KMS-11 (cell line): ENCODE results near the gene IRF6.

Source experiments
- H2AFZ ChIP-seq: fragments of 200-600 bp; sonication (generic); 2 replicates; pipeline ENCODE4 v1.6.1; 2016; ENCODE audit warnings: antibody characterized with exemption, mixed run types, low read depth
- H3K27ac ChIP-seq: fragments of 200-600 bp; sonication (generic); 2 replicates; pipeline ENCODE4 v1.6.1; 2016; ENCODE audit warnings: mild to moderate bottlenecking, mixed run types
- H3K27me3 ChIP-seq: fragments of 200-600 bp; sonication (generic); 2 replicates; pipeline ENCODE4 v1.6.1; 2017; ENCODE audit warnings: mild to moderate bottlenecking, low read depth, mixed run types, moderate library complexity; ENCODE audit not compliant: insufficient read depth
- H3K36me3 ChIP-seq: fragments of 200-600 bp; sonication (generic); 2 replicates; pipeline ENCODE4 v1.6.1; 2017; ENCODE audit warnings: mild to moderate bottlenecking, mixed run types; ENCODE audit not compliant: insufficient read depth
- H3K4me1 ChIP-seq: fragments of 200-600 bp; sonication (generic); 2 replicates; pipeline ENCODE4 v1.6.1; 2016; ENCODE audit warnings: mild to moderate bottlenecking, low read depth, mixed run types; ENCODE audit not compliant: poor library complexity, severe bottlenecking
- H3K4me2 ChIP-seq: fragments of 200-600 bp; sonication (generic); 2 replicates; pipeline ENCODE4 v1.7.0; 2016; ENCODE audit warnings: mild to moderate bottlenecking, mixed run types
- H3K4me3 ChIP-seq: fragments of 200-600 bp; sonication (generic); IDR thresholded peaks from 2 replicates; pipeline ENCODE4 v1.6.1; 2017; ENCODE audit warnings: low read depth, low read length, mixed read lengths; ENCODE audit not compliant: insufficient read depth
- H3K79me2 ChIP-seq: fragments of 200-600 bp; sonication (generic); 2 replicates; pipeline ENCODE4 v1.6.1; 2016; ENCODE audit warnings: low read depth, mixed run types; ENCODE audit not compliant: insufficient read depth
- H3K9ac ChIP-seq: fragments of 200-600 bp; sonication (generic); 2 replicates; pipeline ENCODE4 v1.6.1; 2016; ENCODE audit warnings: mild to moderate bottlenecking, mixed run types
- H4K20me1 ChIP-seq: fragments of 200-600 bp; sonication (generic); 2 replicates; pipeline ENCODE4 v1.6.1; 2016; ENCODE audit warnings: mild to moderate bottlenecking, mixed run types; ENCODE audit not compliant: insufficient read depth
- TF ChIP-seq, protein P1 (sequence below): fragments of 200-600 bp; sonication (generic); conservative IDR thresholded peaks from 2 replicates; pipeline ENCODE4 v1.6.1; 2017; ENCODE audit warnings: low read depth, mild to moderate bottlenecking, antibody characterized with exemption, low read length, moderate library complexity, mixed read lengths

The IRF6 gene

DNA sequence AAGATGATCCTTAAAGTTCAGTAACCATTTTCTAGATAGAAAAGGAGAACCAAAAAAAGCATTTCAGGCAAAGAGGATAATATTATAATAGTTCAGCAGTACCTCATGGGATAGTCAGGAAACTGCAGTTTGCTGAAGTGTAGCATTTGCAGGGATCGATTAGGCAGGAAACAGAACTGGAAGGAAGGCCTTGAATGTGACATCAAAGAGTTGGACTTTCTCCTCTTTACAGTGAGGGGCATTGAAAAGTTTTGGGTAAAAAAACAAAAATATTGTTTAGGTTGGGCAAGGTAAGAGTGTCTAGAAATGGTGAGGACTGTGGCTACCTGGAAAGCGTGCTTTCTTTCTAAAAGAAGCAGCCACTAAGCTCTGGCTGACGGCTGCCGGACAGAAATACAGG lies 8.0 kb upstream of the IRF6 start:
- TF ChIP-seq, protein P1, sequence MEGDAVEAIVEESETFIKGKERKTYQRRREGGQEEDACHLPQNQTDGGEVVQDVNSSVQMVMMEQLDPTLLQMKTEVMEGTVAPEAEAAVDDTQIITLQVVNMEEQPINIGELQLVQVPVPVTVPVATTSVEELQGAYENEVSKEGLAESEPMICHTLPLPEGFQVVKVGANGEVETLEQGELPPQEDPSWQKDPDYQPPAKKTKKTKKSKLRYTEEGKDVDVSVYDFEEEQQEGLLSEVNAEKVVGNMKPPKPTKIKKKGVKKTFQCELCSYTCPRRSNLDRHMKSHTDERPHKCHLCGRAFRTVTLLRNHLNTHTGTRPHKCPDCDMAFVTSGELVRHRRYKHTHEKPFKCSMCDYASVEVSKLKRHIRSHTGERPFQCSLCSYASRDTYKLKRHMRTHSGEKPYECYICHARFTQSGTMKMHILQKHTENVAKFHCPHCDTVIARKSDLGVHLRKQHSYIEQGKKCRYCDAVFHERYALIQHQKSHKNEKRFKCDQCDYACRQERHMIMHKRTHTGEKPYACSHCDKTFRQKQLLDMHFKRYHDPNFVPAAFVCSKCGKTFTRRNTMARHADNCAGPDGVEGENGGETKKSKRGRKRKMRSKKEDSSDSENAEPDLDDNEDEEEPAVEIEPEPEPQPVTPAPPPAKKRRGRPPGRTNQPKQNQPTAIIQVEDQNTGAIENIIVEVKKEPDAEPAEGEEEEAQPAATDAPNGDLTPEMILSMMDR = no peak
- no peak overlapping the region for H2AFZ ChIP-seq

GRCh38 chr1:209810783-209811182 lies 4.8 kb upstream of the IRF6 start:
- Histone ChIP-seq H3K4me2 (no peak overlapping the region), H3K27me3 (no peaks in the 10 kb centered on the region), H3K9ac (no peak overlapping the region), H3K4me1 (peaks cover 16% of the 10 kb centered on the region), H3K27ac (no peak overlapping the region), H3K79me2 (no peaks in the 10 kb centered on the region), H3K4me3 (no peak overlapping the region), H2AFZ (no peak overlapping the region), H3K36me3 (no peaks in the 10 kb centered on the region), H4K20me1 (no peaks in the 10 kb centered on the region)
- TF ChIP-seq, protein P1 = no peak

More for the DNA sequence above, 8.0 kb upstream of the IRF6 start:
- Histone ChIP-seq H3K9ac (no peak overlapping the region), H3K36me3 (no peaks in the 10 kb centered on the region), H3K27ac (no peak overlapping the region), H3K4me1 (peaks cover 16% of the 10 kb centered on the region), H3K4me3 (no peak overlapping the region), H3K27me3 (no peaks in the 10 kb centered on the region), H4K20me1 (no peaks in the 10 kb centered on the region), H3K4me2 (no peak overlapping the region), H3K79me2 (no peaks in the 10 kb centered on the region)

GRCh38 chr1:209809611-209810010 lies 3.7 kb upstream of the IRF6 start:
- H3K4me2 ChIP-seq = no peak overlapping the region

DNA sequence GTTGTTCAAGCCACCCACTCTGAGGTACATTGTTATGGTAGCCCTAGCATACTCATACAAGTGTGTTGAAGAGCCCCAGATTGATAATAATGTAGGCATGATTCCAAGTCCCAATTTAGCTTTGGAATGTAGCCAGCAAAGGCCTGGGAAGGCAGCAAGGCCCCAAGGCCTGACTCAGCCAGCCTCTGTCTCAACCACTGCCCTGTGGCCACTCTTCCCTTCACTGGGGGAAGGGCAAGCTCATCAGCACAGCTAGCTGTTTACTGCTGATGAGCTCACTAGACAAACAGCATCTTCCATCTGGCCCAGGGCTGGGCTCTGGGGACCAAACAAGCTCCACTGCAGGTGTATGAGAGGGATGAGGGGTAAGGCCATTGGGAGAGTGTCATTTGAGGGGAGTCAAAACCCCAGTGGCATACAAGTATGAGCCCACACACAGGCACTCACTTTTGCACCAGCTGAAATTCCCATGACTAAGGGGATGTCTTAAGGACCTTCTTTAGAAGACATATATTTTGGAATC lies 2.2 kb upstream of the IRF6 start:
- Histone ChIP-seq H3K27me3 (no peaks in the 10 kb centered on the region), H3K36me3 (no peaks in the 10 kb centered on the region), H3K27ac (no peak overlapping the region), H3K79me2 (no peaks in the 10 kb centered on the region), H2AFZ (no peak overlapping the region), H4K20me1 (no peaks in the 10 kb centered on the region), H3K9ac (no peak overlapping the region), H3K4me2 (no peak overlapping the region), H3K4me1 (peaks cover 5% of the 10 kb centered on the region), H3K4me3 (no peak overlapping the region)
- TF ChIP-seq, protein P1 = no peak

More at GRCh38 chr1:209809611-209810010, 3.7 kb upstream of the IRF6 start:
- H2AFZ ChIP-seq = no peak overlapping the region
- no peaks in the 10 kb centered on the region for H3K36me3 ChIP-seq
- H4K20me1 ChIP-seq = no peaks in the 10 kb centered on the region
- peaks cover 5% of the 10 kb centered on the region for H3K4me1 ChIP-seq
- H3K4me3 ChIP-seq = no peak overlapping the region
- H3K27ac ChIP-seq = no peak overlapping the region
- H3K9ac ChIP-seq = no peak overlapping the region
- H3K79me2 ChIP-seq = no peaks in the 10 kb centered on the region
- no peaks in the 10 kb centered on the region for H3K27me3 ChIP-seq
- TF ChIP-seq, protein P1 = no peak
